Mesenchymal stem cell (in vitro differentiated cells and primary cell): ENCODE results near the gene SIK3.

Experiments
- DNase-seq: peaks from one replicate; pipeline ENCODE4 v3.0.0-alpha.2; 2013
- H2AFZ ChIP-seq: one replicate; pipeline ENCODE4 v1.6.1; 2013; ENCODE audit warnings: low read depth, mild to moderate bottlenecking, control low read depth, inconsistent platforms, low read length, moderate library complexity
- H2AK5ac ChIP-seq: 2 replicates; pipeline ENCODE4 v1.6.1; 2013; ENCODE audit warnings: low read length, moderate library complexity, mild to moderate bottlenecking, inconsistent platforms; ENCODE audit not compliant: severe bottlenecking
- H2BK120ac ChIP-seq: one replicate; pipeline ENCODE4 v1.6.1; 2013; ENCODE audit warnings: low read depth, mild to moderate bottlenecking, inconsistent platforms, low read length, moderate library complexity
- H2BK12ac ChIP-seq, 2 experiments: one replicate each; pipeline ENCODE4 v1.6.1; 2013; ENCODE audit warnings: inconsistent platforms in 2 of 2, low read length in 2 of 2, mild to moderate bottlenecking in 2 of 2, moderate library complexity in 2 of 2, control low read depth in 1 of 2
- H2BK15ac ChIP-seq: one replicate; pipeline ENCODE4 v1.6.1; 2013; ENCODE audit warnings: mild to moderate bottlenecking, low read depth, inconsistent platforms; ENCODE audit not compliant: poor library complexity, severe bottlenecking
- H2BK5ac ChIP-seq: 2 replicates; pipeline ENCODE4 v1.6.1; 2013; ENCODE audit warnings: low read depth, mild to moderate bottlenecking, low read length, control low read depth, inconsistent platforms; ENCODE audit not compliant: poor library complexity, severe bottlenecking
- H3K14ac ChIP-seq, 2 experiments: one replicate each; pipeline ENCODE4 v1.6.1; 2013; ENCODE audit warnings: inconsistent platforms in 2 of 2, low read length in 2 of 2, control low read depth in 1 of 2, mild to moderate bottlenecking in 1 of 2, moderate library complexity in 1 of 2
- H3K18ac ChIP-seq, 2 experiments: one replicate each; pipeline ENCODE4 v1.6.1; 2013; ENCODE audit warnings: inconsistent platforms in 2 of 2, low read length in 2 of 2, control low read depth in 1 of 2, low read depth in 1 of 2, mild to moderate bottlenecking in 1 of 2
- H3K23ac ChIP-seq, 2 experiments: one replicate each; pipeline ENCODE4 v1.6.1; 2013; ENCODE audit warnings: inconsistent platforms in 2 of 2, low read length in 2 of 2, mild to moderate bottlenecking in 2 of 2, moderate library complexity in 2 of 2, control low read depth in 1 of 2
- H3K27ac ChIP-seq: 2 replicates; pipeline ENCODE4 v1.5.1; 2013; ENCODE audit warnings: mild to moderate bottlenecking, moderate library complexity, low read length, control low read depth, inconsistent platforms; ENCODE audit not compliant: poor library complexity, severe bottlenecking
- H3K27me3 ChIP-seq, 2 experiments: 2 replicates each; pipeline versions ENCODE4 v1.6.1 to v1.7.0; 2013; ENCODE audit warnings: low read length in 2 of 2, mild to moderate bottlenecking in 2 of 2, moderate library complexity in 2 of 2, control low read depth in 1 of 2, inconsistent platforms in 1 of 2; ENCODE audit not compliant: control insufficient read depth in 1 of 2, insufficient read depth in 1 of 2
- H3K36me3 ChIP-seq, 2 experiments: 2 replicates each; pipeline versions ENCODE4 v1.6.1 to v1.7.0; 2013; ENCODE audit warnings: low read length in 2 of 2, control low read depth in 1 of 2, inconsistent platforms in 1 of 2, low read depth in 1 of 2, mild to moderate bottlenecking in 1 of 2; ENCODE audit not compliant: insufficient read depth in 2 of 2, control insufficient read depth in 1 of 2
- H3K4ac ChIP-seq, 2 experiments: one replicate each; pipeline ENCODE4 v1.6.1; 2013; ENCODE audit warnings: inconsistent platforms in 2 of 2, low read length in 2 of 2, mild to moderate bottlenecking in 2 of 2, moderate library complexity in 2 of 2, control low read depth in 1 of 2, low read depth in 1 of 2
- H3K4me1 ChIP-seq: 2 replicates; pipeline ENCODE4 v1.6.1; 2013; ENCODE audit warnings: low read depth, low read length, control low read depth; ENCODE audit not compliant: control insufficient read depth, insufficient read depth
- H3K4me2 ChIP-seq: 2 replicates; pipeline ENCODE4 v1.6.1; 2013; ENCODE audit warnings: low read length, mild to moderate bottlenecking, inconsistent platforms; ENCODE audit not compliant: poor library complexity, severe bottlenecking
- H3K4me3 ChIP-seq, 2 experiments: 2 replicates each; pipeline versions ENCODE4 v1.5.1 to v1.7.0; 2013; ENCODE audit warnings: low read length in 2 of 2, mild to moderate bottlenecking in 2 of 2, control low read depth in 1 of 2, low read depth in 1 of 2; ENCODE audit not compliant: insufficient read depth in 1 of 2
- H3K79me1 ChIP-seq: replicated peaks from 2 replicates; pipeline ENCODE4 v1.6.1; 2013; ENCODE audit warnings: mild to moderate bottlenecking, control low read depth, low read length, inconsistent platforms; ENCODE audit not compliant: poor library complexity, severe bottlenecking
- H3K9ac ChIP-seq: 2 replicates; pipeline ENCODE4 v1.7.0; 2013; ENCODE audit warnings: mild to moderate bottlenecking, low read length, moderate library complexity
- H3K9me3 ChIP-seq: 2 replicates; pipeline ENCODE4 v1.7.0; 2013; ENCODE audit warnings: mild to moderate bottlenecking, low read length; ENCODE audit not compliant: control insufficient read depth
- H4K8ac ChIP-seq: one replicate; pipeline ENCODE4 v1.6.1; 2013; ENCODE audit warnings: inconsistent platforms, mild to moderate bottlenecking, low read length, moderate library complexity
- H4K91ac ChIP-seq: one replicate; pipeline ENCODE4 v1.6.1; 2013; ENCODE audit warnings: mild to moderate bottlenecking, low read length, inconsistent platforms
- WGBS: methylation state at CpG from one replicate; pipeline ENCODE4 v1.1.7; 2013; ENCODE audit warnings: mixed read lengths; 5-methylcytosine and 5-hydroxymethylcytosine counted together

The SIK3 gene

GRCh38 chr11:116916886-116917285 is 181.3 kb downstream of the SIK3 start:
- H2AK5ac ChIP-seq, result no peak overlapping the region
- no peak overlapping the region for H3K4me3 ChIP-seq
- no peak overlapping the region for H4K8ac ChIP-seq
- H3K9me3 ChIP-seq, result no peaks in the 10 kb centered on the region
- H3K4ac ChIP-seq, result no peak overlapping the region
- no peaks in the 10 kb centered on the region for H3K4me1 ChIP-seq
- no peak overlapping the region for H2AFZ ChIP-seq
- H3K4me2 ChIP-seq, result no peak overlapping the region
- H2BK5ac ChIP-seq, result no peak overlapping the region
- H4K91ac ChIP-seq, result no peak overlapping the region
- H3K14ac ChIP-seq, result no peak overlapping the region
- H2BK15ac ChIP-seq, result no peak overlapping the region
- H3K27me3 ChIP-seq, result no peaks in the 10 kb centered on the region
- no peak for DNase-seq
- no peak overlapping the region for H3K9ac ChIP-seq
- peaks cover 0 to 9% of the 10 kb centered on the region in 2 experiments for H3K36me3 ChIP-seq
- H2BK12ac ChIP-seq, result no peak overlapping the region
- H3K79me1 ChIP-seq, result no peaks in the 10 kb centered on the region
- no peak overlapping the region for H3K23ac ChIP-seq
- H3K27ac ChIP-seq, result no peak overlapping the region
- no peak overlapping the region for H2BK120ac ChIP-seq
- WGBS, result 98% methylated on average over 10 of the region's 12 CpGs
- no peak overlapping the region for H3K18ac ChIP-seq

- WGBS, result no CpG with 5 or more reads among the region's 2 CpGs
- no peaks in the 10 kb centered on the region for H3K27me3 ChIP-seq
- H2BK5ac ChIP-seq, result no peak overlapping the region
- H3K4me3 ChIP-seq, result no peak overlapping the region
- H3K18ac ChIP-seq, result no peak overlapping the region
- no peaks in the 10 kb centered on the region for H3K79me1 ChIP-seq
- no peak overlapping the region for H3K14ac ChIP-seq
- peaks cover 0 to 8% of the 10 kb centered on the region in 2 experiments for H3K36me3 ChIP-seq
- no peak overlapping the region for H3K9ac ChIP-seq
- no peak overlapping the region for H4K91ac ChIP-seq
- H2AK5ac ChIP-seq, result no peak overlapping the region
- no peaks in the 10 kb centered on the region for H3K9me3 ChIP-seq
- H2BK120ac ChIP-seq, result no peak overlapping the region
- H3K4me2 ChIP-seq, result no peak overlapping the region
- H2AFZ ChIP-seq, result no peak overlapping the region
- no peak overlapping the region for H2BK12ac ChIP-seq
- H3K27ac ChIP-seq, result no peak overlapping the region
- no peaks in the 10 kb centered on the region for H3K4me1 ChIP-seq
- H3K4ac ChIP-seq, result no peak overlapping the region
- DNase-seq, result no peak
- H4K8ac ChIP-seq, result no peak overlapping the region
- no peak overlapping the region for H3K23ac ChIP-seq
- H2BK15ac ChIP-seq, result no peak overlapping the region
Measured at GRCh38 chr11:116916052-116916451, 182.2 kb downstream of the SIK3 start.

GRCh38 chr11:116913000-116913399 is 185.2 kb downstream of the SIK3 start:
- Histone ChIP-seq H3K4me3 (peak overlapping the region in 1 of 2 experiments; percentile 52), H2BK120ac (no peak overlapping the region), H2AFZ (no peak overlapping the region), H2BK12ac (no peak overlapping the region), H4K8ac (no peak overlapping the region), H3K27ac (no peak overlapping the region), H3K4me1 (no peaks in the 10 kb centered on the region), H4K91ac (no peak overlapping the region), H3K4me2 (no peak overlapping the region), H3K18ac (no peak overlapping the region), H2AK5ac (no peak overlapping the region), H3K79me1 (peaks cover 9% of the 10 kb centered on the region), H3K14ac (no peak overlapping the region), H3K4ac (no peak overlapping the region), H3K27me3 (no peaks in the 10 kb centered on the region), H2BK15ac (no peak overlapping the region), H3K9ac (peak overlapping the region; percentile 24), H2BK5ac (no peak overlapping the region), H3K36me3 (no peaks in the 10 kb centered on the region), H3K23ac (no peak overlapping the region), H3K9me3 (no peaks in the 10 kb centered on the region)
- peak; percentile 32 for DNase-seq

GRCh38 chr11:116911976-116912734 is 186.1 kb downstream of the SIK3 start:
- Histone ChIP-seq H3K9me3 (no peaks in the 10 kb centered on the region), H4K8ac (no peak overlapping the region), H3K23ac (no peak overlapping the region), H2BK5ac (no peak overlapping the region), H2BK12ac (no peak overlapping the region), H3K18ac (no peak overlapping the region), H3K36me3 (no peaks in the 10 kb centered on the region), H3K4ac (no peak overlapping the region), H3K9ac (peak overlapping the region; percentile 24), H3K27me3 (no peaks in the 10 kb centered on the region), H4K91ac (no peak overlapping the region), H2BK15ac (no peak overlapping the region), H2AFZ (no peak overlapping the region), H3K27ac (no peak overlapping the region), H3K4me1 (no peaks in the 10 kb centered on the region), H3K14ac (no peak overlapping the region), H3K4me3 (peak overlapping the region in 1 of 2 experiments; percentile 52), H2AK5ac (no peak overlapping the region), H2BK120ac (no peak overlapping the region), H3K79me1 (peaks cover 9% of the 10 kb centered on the region), H3K4me2 (no peak overlapping the region)
- no peak for DNase-seq
- WGBS, result 99% methylated on average over 4 of the region's 7 CpGs
